Colonic mucosa (tissue), 4 donors: ENCODE data around the gene VPS33B. TPM values are rescaled to one million over a fixed set of nuclear protein-coding genes. Genes with fewer than 3 reads are reported as not detected.
"Not testable (repeated sequence)": the region's sequence is repeated elsewhere in the genome, so short reads cannot be mapped to it uniquely, and the experiment has no call there.

Experiments
- DNase-seq: peaks from one replicate; pipeline ENCODE4 v3.0.0-alpha.2; 2020
- H3K27ac ChIP-seq: fragments of 200-600 bp; one replicate; pipeline ENCODE4 v1.8.0; 2021
- H3K27me3 ChIP-seq: fragments of 200-600 bp; one replicate; pipeline ENCODE4 v1.8.0; 2021
- H3K36me3 ChIP-seq: fragments of 200-600 bp; one replicate; pipeline ENCODE4 v1.8.0; 2021
- H3K4me1 ChIP-seq: fragments of 200-600 bp; one replicate; pipeline ENCODE4 v1.8.0; 2021; ENCODE audit warnings: mild to moderate bottlenecking
- H3K4me3 ChIP-seq: fragments of 200-600 bp; one replicate; pipeline ENCODE4 v1.8.0; 2021
- H3K9ac ChIP-seq, 2 donors: one replicate each; pipeline ENCODE4 v1.7.0; 2013; ENCODE audit warnings: control low read depth in 2 of 2, low read depth in 2 of 2, low read length in 2 of 2
- H3K9me3 ChIP-seq: fragments of 200-600 bp; one replicate; pipeline ENCODE4 v1.8.0; 2021
- CTCF ChIP-seq: fragments of 200-600 bp; IDR thresholded peaks from one replicate; pipeline ENCODE4 v1.8.0; 2022; ENCODE audit warnings: antibody characterized with exemption, mild to moderate bottlenecking
- intact Hi-C: fragments of 100-400 bp; cut with DNase I; formaldehyde crosslinking; loops from one replicate; pipeline ENCODE4 v1.14.1; 2022
- total RNA-seq, 2 donors: library from RNA; stranded (reverse); fragmentation: NEBNext Ultra II Directional in 1 of 2; extraction: Animal tissue kit (Norgen Biotek cat#: 25700) in 1 of 2; gene quantifications; one replicate each; pipeline ENCODE4 v1.2.1, GENCODE V29; 2021
- donor health status: healthy.
- donor health status: DM: no; HTN: no; CAD: no.
- donor health status: DM: no; HTN: no; CAD: no.

The VPS33B gene
- total RNA-seq, 2 donors from 2014 or later: 18.0 to 18.1 TPM

GRCh38 chr15:91054816-91055215, 32.4 kb upstream of the VPS33B start:
- Histone ChIP-seq H3K4me3 (no peak overlapping the region), H3K9ac (no peak overlapping the region), H3K36me3 (no peaks in the 10 kb centered on the region), H3K4me1 (peaks cover 3% of the 10 kb centered on the region), H3K27me3 (peaks cover 6% of the 10 kb centered on the region), H3K27ac (no peak overlapping the region), H3K9me3 (no peaks in the 10 kb centered on the region)
- DNase-seq: no peak
- intact Hi-C loops: no loop called here
- TF ChIP-seq CTCF: no peak

- TF ChIP-seq CTCF: no peak
- Histone ChIP-seq H3K36me3 (no peaks in the 10 kb centered on the region), H3K27me3 (peaks cover 4% of the 10 kb centered on the region), H3K9me3 (no peaks in the 10 kb centered on the region), H3K9ac (no peak overlapping the region), H3K4me1 (peaks cover 3% of the 10 kb centered on the region), H3K27ac (no peak overlapping the region), H3K4me3 (no peak overlapping the region)
- DNase-seq: no peak
- intact Hi-C loops: no loop called here
Observed at GRCh38 chr15:91051248-91051647, 28.9 kb upstream of the VPS33B start.

GRCh38 chr15:91050128-91050455, 27.7 kb upstream of the VPS33B start:
- no peak for DNase-seq
- TF ChIP-seq CTCF: no peak
- intact Hi-C loops: no loop called here
- no peaks in the 10 kb centered on the region for H3K36me3 ChIP-seq
- H3K9me3 ChIP-seq: no peaks in the 10 kb centered on the region
- H3K9ac ChIP-seq: no peak overlapping the region
- no peaks in the 10 kb centered on the region for H3K27me3 ChIP-seq
- no peak overlapping the region for H3K27ac ChIP-seq
- no peak overlapping the region for H3K4me3 ChIP-seq
- H3K4me1 ChIP-seq: peaks cover 3% of the 10 kb centered on the region

- Histone ChIP-seq H3K36me3 (no peaks in the 10 kb centered on the region), H3K4me1 (peaks cover 3% of the 10 kb centered on the region), H3K4me3 (no peak overlapping the region), H3K27me3 (no peaks in the 10 kb centered on the region), H3K9me3 (no peaks in the 10 kb centered on the region), H3K27ac (no peak overlapping the region), H3K9ac (no peak overlapping the region)
- peak; percentile 61 for TF ChIP-seq CTCF
- DNase-seq: peak; percentile 72
- intact Hi-C loops: no loop called here
Observed at GRCh38 chr15:91049378-91050127, 27.2 kb upstream of the VPS33B start.

GRCh38 chr15:91047545-91048199, 25.3 kb upstream of the VPS33B start:
- TF ChIP-seq CTCF: no peak
- no peaks in the 10 kb centered on the region for H3K27me3 ChIP-seq
- H3K9me3 ChIP-seq: no peaks in the 10 kb centered on the region
- intact Hi-C loops: no loop called here
- no peak overlapping the region for H3K27ac ChIP-seq
- no peak for DNase-seq
- H3K4me1 ChIP-seq: peaks cover 3% of the 10 kb centered on the region
- H3K9ac ChIP-seq: no peak overlapping the region
- H3K36me3 ChIP-seq: no peaks in the 10 kb centered on the region
- H3K4me3 ChIP-seq: no peak overlapping the region

- H3K27ac ChIP-seq, H3K36me3 ChIP-seq, H3K4me1 ChIP-seq, DNase-seq, intact Hi-C loops, H3K9ac ChIP-seq, H3K9me3 ChIP-seq, H3K4me3 ChIP-seq, H3K27me3 ChIP-seq: not testable (repeated sequence)
Observed at GRCh38 chr15:91046056-91046455, 23.7 kb upstream of the VPS33B start.
